Astrocyte (in vitro differentiated cells and primary cell): ENCODE measurements around the gene CCDC12. TPM values are rescaled to one million over a fixed set of nuclear protein-coding genes. Genes with fewer than 3 reads are reported as not detected.

Experiments used
- DNase-seq: peaks from one replicate; pipeline ENCODE4 v3.0.0-alpha.2; 2010; ENCODE audit warnings: low read depth
- FAIRE-seq: peaks from 2 replicates; lab custom pipeline; 2011; peaks lifted over from hg19 to GRCh38; lab: Jason Lieb, UNC
- H2AFZ ChIP-seq: 2 replicates; pipeline ENCODE4 v1.6.0; 2012; ENCODE audit warnings: low read depth, low read length, inconsistent platforms
- H3K27ac ChIP-seq: 2 replicates; pipeline ENCODE4 v1.5.1; 2011; ENCODE audit warnings: low read depth, low read length, inconsistent platforms
- H3K27me3 ChIP-seq: 2 replicates; pipeline ENCODE4 v1.6.0; 2011; ENCODE audit warnings: low read length, inconsistent platforms; ENCODE audit not compliant: insufficient read depth
- H3K36me3 ChIP-seq: 2 replicates; pipeline ENCODE4 v1.5.1; 2011; ENCODE audit warnings: low read length, inconsistent platforms; ENCODE audit not compliant: insufficient read depth
- H3K4me1 ChIP-seq: 2 replicates; pipeline ENCODE4 v1.5.1; 2011; ENCODE audit warnings: low read length, inconsistent platforms; ENCODE audit not compliant: insufficient read depth
- H3K4me2 ChIP-seq: 2 replicates; pipeline ENCODE4 v1.6.0; 2012; ENCODE audit warnings: low read length, inconsistent platforms
- H3K4me3 ChIP-seq: 2 replicates; pipeline ENCODE4 v1.5.1; 2011; ENCODE audit warnings: low read depth, mild to moderate bottlenecking, low read length, inconsistent platforms; ENCODE audit not compliant: insufficient read depth
- H3K79me2 ChIP-seq: 2 replicates; pipeline ENCODE4 v1.6.0; 2012; ENCODE audit warnings: mild to moderate bottlenecking, low read length, inconsistent platforms; ENCODE audit not compliant: insufficient read depth
- H3K9ac ChIP-seq: 2 replicates; pipeline ENCODE4 v1.6.0; 2012; ENCODE audit warnings: mild to moderate bottlenecking, low read length, inconsistent platforms
- H3K9me3 ChIP-seq: 2 replicates; pipeline ENCODE4 v1.5.1; 2012; ENCODE audit warnings: low read depth, mild to moderate bottlenecking, low read length, inconsistent platforms; ENCODE audit not compliant: insufficient read depth
- H4K20me1 ChIP-seq: 2 replicates; pipeline ENCODE4 v1.6.0; 2012; ENCODE audit warnings: low read length, inconsistent platforms; ENCODE audit not compliant: insufficient read depth
- H3K27ac Mint-ChIP-seq: one replicate; pipeline ENCODE4 v1.8.0; 2021; ENCODE audit warnings: mild to moderate bottlenecking, mixed read lengths; ENCODE audit not compliant: unreplicated experiment
- H3K27me3 Mint-ChIP-seq: one replicate; pipeline ENCODE4 v1.8.0; 2021; ENCODE audit warnings: low read depth, mixed read lengths; ENCODE audit not compliant: unreplicated experiment
- H3K36me3 Mint-ChIP-seq: one replicate; pipeline ENCODE4 v1.8.0; 2021; ENCODE audit warnings: low read depth, mixed read lengths; ENCODE audit not compliant: unreplicated experiment
- H3K4me1 Mint-ChIP-seq: one replicate; pipeline ENCODE4 v1.8.0; 2021; ENCODE audit warnings: low read depth, mixed read lengths; ENCODE audit not compliant: unreplicated experiment
- H3K4me3 Mint-ChIP-seq: one replicate; pipeline ENCODE4 v1.8.0; 2021; ENCODE audit warnings: mild to moderate bottlenecking, moderate library complexity, mixed read lengths; ENCODE audit not compliant: unreplicated experiment
- H3K9me3 Mint-ChIP-seq: one replicate; pipeline ENCODE4 v1.8.0; 2021; ENCODE audit warnings: mild to moderate bottlenecking, mixed read lengths; ENCODE audit not compliant: unreplicated experiment
- EZH2 ChIP-seq: IDR thresholded peaks from 2 replicates; pipeline ENCODE4 v1.6.1; 2012; ENCODE audit warnings: mild to moderate bottlenecking, low read length, inconsistent platforms; ENCODE audit not compliant: insufficient read depth
- total RNA-seq: library from RNA; stranded (reverse); gene quantifications from 2 replicates; pipeline ENCODE4 v1.2.1, GENCODE V29; 2021
- TF ChIP-seq, protein P1 (sequence below): IDR thresholded peaks from 2 replicates; pipeline ENCODE4 v1.5.1; 2011; ENCODE audit warnings: low read depth, mild to moderate bottlenecking, inconsistent platforms, low read length, moderate library complexity; ENCODE audit not compliant: insufficient read depth

Gene CCDC12
- total RNA-seq, 1 donor from 2014 or later: 29.0 TPM

DNA sequence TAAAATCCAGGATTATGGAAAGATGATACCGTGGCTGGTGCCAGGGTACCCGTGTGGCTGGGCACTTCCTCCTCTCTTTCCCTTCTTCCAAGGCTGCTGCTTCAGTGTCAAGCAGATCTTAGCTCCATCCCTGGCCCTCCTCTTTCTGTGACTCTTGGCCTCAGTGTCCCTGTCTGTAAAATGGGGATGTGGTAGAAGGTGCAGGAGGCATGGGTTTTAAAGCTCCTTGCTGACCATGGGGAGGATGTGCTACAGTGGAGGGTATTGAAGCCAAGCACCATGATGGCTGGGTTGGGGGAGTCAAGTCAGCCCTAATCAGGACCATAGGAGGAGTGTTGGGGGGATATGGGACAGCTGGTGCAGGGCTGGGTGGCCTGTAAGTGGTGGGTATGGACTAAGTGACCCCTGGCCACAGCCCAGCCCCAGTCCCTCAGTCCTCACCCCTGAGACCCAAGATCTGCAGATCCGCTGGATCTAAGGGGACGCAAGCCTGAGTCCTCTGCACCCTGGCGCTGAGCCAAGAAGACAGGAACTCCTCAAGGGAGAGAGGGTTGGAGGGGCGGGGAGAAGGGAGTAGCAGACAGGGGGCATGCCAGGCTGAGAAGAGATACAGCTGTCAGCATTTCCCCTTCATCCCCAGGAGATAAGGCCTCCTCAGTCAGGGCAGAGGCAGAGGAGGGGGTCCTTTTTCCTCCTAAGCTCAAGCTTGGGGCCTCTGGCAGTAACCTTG is 87.0 kb downstream of the CCDC12 start:
- H3K4me2 ChIP-seq: no peak overlapping the region
- H3K4me3 ChIP-seq: no peak overlapping the region
- no peaks in the 10 kb centered on the region for H3K79me2 ChIP-seq
- peaks cover 72% of the 10 kb centered on the region for H3K27me3 Mint-ChIP-seq
- H3K9ac ChIP-seq: no peak overlapping the region
- no peak overlapping the region for H3K27ac ChIP-seq
- H3K36me3 Mint-ChIP-seq: peaks cover 3% of the 10 kb centered on the region
- peaks cover 7% of the 10 kb centered on the region for H3K4me1 ChIP-seq
- H3K9me3 Mint-ChIP-seq: peaks cover 3% of the 10 kb centered on the region
- peaks cover 33% of the 10 kb centered on the region for H3K27me3 ChIP-seq
- peaks cover 5% of the 10 kb centered on the region for H3K4me1 Mint-ChIP-seq
- no peak for FAIRE-seq
- H3K27ac Mint-ChIP-seq: peak overlapping the region; percentile 62
- no peaks in the 10 kb centered on the region for H3K36me3 ChIP-seq
- TF ChIP-seq EZH2: no peak
- TF ChIP-seq, protein P1, sequence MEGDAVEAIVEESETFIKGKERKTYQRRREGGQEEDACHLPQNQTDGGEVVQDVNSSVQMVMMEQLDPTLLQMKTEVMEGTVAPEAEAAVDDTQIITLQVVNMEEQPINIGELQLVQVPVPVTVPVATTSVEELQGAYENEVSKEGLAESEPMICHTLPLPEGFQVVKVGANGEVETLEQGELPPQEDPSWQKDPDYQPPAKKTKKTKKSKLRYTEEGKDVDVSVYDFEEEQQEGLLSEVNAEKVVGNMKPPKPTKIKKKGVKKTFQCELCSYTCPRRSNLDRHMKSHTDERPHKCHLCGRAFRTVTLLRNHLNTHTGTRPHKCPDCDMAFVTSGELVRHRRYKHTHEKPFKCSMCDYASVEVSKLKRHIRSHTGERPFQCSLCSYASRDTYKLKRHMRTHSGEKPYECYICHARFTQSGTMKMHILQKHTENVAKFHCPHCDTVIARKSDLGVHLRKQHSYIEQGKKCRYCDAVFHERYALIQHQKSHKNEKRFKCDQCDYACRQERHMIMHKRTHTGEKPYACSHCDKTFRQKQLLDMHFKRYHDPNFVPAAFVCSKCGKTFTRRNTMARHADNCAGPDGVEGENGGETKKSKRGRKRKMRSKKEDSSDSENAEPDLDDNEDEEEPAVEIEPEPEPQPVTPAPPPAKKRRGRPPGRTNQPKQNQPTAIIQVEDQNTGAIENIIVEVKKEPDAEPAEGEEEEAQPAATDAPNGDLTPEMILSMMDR: no peak
- DNase-seq: no peak
- H4K20me1 ChIP-seq: peaks cover 9% of the 10 kb centered on the region
- no peaks in the 10 kb centered on the region for H3K9me3 ChIP-seq
- H2AFZ ChIP-seq: no peak overlapping the region
- no peak overlapping the region for H3K4me3 Mint-ChIP-seq

DNA sequence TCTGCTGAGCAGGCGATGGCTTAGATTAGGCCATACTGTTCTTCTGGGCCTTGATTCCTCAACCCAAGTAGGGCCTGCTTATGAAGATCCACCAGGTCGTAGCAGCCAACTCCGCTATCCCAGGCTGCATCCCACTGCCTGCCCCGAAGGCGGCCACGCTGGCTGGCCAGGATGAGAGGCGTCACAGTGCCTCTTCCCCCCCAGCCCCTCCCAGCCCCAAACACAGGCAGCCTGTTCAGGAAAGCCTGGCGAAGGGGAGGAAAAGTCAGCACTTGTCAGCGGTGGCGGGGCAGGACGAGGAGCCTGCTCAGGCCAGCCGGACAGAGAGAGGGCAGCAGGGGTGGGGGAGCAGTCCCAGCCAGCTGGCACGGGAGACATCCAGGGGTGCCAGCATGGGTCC is 87.8 kb downstream of the CCDC12 start:
- H2AFZ ChIP-seq: no peak overlapping the region
- H3K27me3 ChIP-seq: peaks cover 42% of the 10 kb centered on the region
- no peak for FAIRE-seq
- TF ChIP-seq EZH2: no peak
- TF ChIP-seq, protein P1: no peak
- H3K4me2 ChIP-seq: no peak overlapping the region
- H3K27ac ChIP-seq: no peak overlapping the region
- no peak overlapping the region for H3K9ac ChIP-seq
- peaks cover 5% of the 10 kb centered on the region for H3K4me1 Mint-ChIP-seq
- no peaks in the 10 kb centered on the region for H3K36me3 ChIP-seq
- H3K27me3 Mint-ChIP-seq: peaks cover 77% of the 10 kb centered on the region
- H3K9me3 ChIP-seq: no peaks in the 10 kb centered on the region
- no peak overlapping the region for H3K4me3 ChIP-seq
- H3K4me1 ChIP-seq: peaks cover 7% of the 10 kb centered on the region
- no peaks in the 10 kb centered on the region for H3K79me2 ChIP-seq
- H3K9me3 Mint-ChIP-seq: peaks cover 3% of the 10 kb centered on the region
- H4K20me1 ChIP-seq: peaks cover 16% of the 10 kb centered on the region
- peaks cover 3% of the 10 kb centered on the region for H3K36me3 Mint-ChIP-seq
- no peak overlapping the region for H3K4me3 Mint-ChIP-seq
- no peak for DNase-seq
- no peak overlapping the region for H3K27ac Mint-ChIP-seq

DNA sequence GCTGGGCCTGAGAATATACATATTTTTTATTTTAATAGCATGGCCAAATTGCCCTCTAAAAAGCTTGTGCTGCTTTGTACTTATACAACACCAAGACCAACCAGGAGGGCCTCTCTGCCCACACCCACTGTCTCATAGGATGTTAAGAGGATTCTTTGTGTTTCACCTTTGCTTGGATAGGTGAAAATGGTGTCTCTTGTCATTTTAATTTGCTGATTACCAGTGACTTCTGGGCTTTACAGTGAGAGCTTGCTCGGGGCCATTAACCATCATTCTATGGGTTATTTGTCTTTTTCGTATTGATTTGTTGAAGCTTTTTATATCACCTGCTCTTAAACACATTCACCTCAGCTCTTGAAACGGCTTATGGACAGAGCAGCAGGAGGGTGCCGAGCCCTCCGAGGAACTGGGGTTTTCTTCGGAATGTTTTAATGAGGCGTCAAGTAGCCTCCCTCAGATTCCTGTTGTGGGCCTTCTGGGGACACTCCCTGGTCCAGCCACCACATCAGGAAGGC is 88.5 kb downstream of the CCDC12 start:
- H3K4me1 ChIP-seq: peaks cover 7% of the 10 kb centered on the region
- no peak overlapping the region for H3K27ac ChIP-seq
- peaks cover 45% of the 10 kb centered on the region for H3K27me3 ChIP-seq
- H3K79me2 ChIP-seq: no peaks in the 10 kb centered on the region
- no peaks in the 10 kb centered on the region for H3K36me3 ChIP-seq
- H4K20me1 ChIP-seq: peaks cover 18% of the 10 kb centered on the region
- DNase-seq (no peak), FAIRE-seq (no peak)
- no peak overlapping the region for H3K4me3 Mint-ChIP-seq
- H2AFZ ChIP-seq: no peak overlapping the region
- peaks cover 3% of the 10 kb centered on the region for H3K36me3 Mint-ChIP-seq
- peaks cover 3% of the 10 kb centered on the region for H3K9me3 Mint-ChIP-seq
- H3K4me3 ChIP-seq: no peak overlapping the region
- no peak overlapping the region for H3K9ac ChIP-seq
- no peak overlapping the region for H3K4me2 ChIP-seq
- no peak overlapping the region for H3K27ac Mint-ChIP-seq
- peaks cover 74% of the 10 kb centered on the region for H3K27me3 Mint-ChIP-seq
- H3K4me1 Mint-ChIP-seq: peaks cover 5% of the 10 kb centered on the region
- no peak for TF ChIP-seq EZH2
- TF ChIP-seq, protein P1: no peak
- H3K9me3 ChIP-seq: no peaks in the 10 kb centered on the region
